Measurements from ENCODE around the gene NADK. TPM values are rescaled to one million over a fixed set of nuclear protein-coding genes. Genes with fewer than 3 reads are reported as not detected.
"Not testable (repeated sequence)": the region's sequence is repeated elsewhere in the genome, so short reads cannot be mapped to it uniquely, and the experiment has no call there.

NADK gene
- total RNA-seq, 1 experiment from 2014 or later: 92.2 TPM

- CTCF ChIA-PET; H3K27me3 Mint-ChIP-seq (ENCODE audit: unreplicated experiment); H3K9me3 Mint-ChIP-seq (ENCODE audit: low read depth, unreplicated experiment); BruUV-seq (replicated peaks); H3K27ac Mint-ChIP-seq (ENCODE audit: unreplicated experiment); intact Hi-C loops (cut with micrococcal nuclease; ENCODE audit: unreplicated experiment); H3K4me1 Mint-ChIP-seq (ENCODE audit: low read depth, unreplicated experiment); DNase-seq; H3K4me3 Mint-ChIP-seq (ENCODE audit: low read depth, unreplicated experiment): not testable (repeated sequence)
- peaks cover 12% of the 10 kb centered on the region for H3K36me3 Mint-ChIP-seq (ENCODE audit: insufficient read depth, unreplicated experiment)
Measured at GRCh38 chr1:1741013-1741412, 37.3 kb downstream of the NADK start.

GRCh38 chr1:1738799-1739337, 39.4 kb downstream of the NADK start:
- H3K27ac Mint-ChIP-seq (ENCODE audit: unreplicated experiment); H3K9me3 Mint-ChIP-seq (ENCODE audit: low read depth, unreplicated experiment); H3K4me3 Mint-ChIP-seq (ENCODE audit: low read depth, unreplicated experiment); DNase-seq; H3K27me3 Mint-ChIP-seq (ENCODE audit: unreplicated experiment); BruUV-seq (replicated peaks); intact Hi-C loops (cut with micrococcal nuclease; ENCODE audit: unreplicated experiment); H3K4me1 Mint-ChIP-seq (ENCODE audit: low read depth, unreplicated experiment); CTCF ChIA-PET: not testable (repeated sequence)
- H3K36me3 Mint-ChIP-seq (ENCODE audit: insufficient read depth, unreplicated experiment): peaks cover 12% of the 10 kb centered on the region

DNA sequence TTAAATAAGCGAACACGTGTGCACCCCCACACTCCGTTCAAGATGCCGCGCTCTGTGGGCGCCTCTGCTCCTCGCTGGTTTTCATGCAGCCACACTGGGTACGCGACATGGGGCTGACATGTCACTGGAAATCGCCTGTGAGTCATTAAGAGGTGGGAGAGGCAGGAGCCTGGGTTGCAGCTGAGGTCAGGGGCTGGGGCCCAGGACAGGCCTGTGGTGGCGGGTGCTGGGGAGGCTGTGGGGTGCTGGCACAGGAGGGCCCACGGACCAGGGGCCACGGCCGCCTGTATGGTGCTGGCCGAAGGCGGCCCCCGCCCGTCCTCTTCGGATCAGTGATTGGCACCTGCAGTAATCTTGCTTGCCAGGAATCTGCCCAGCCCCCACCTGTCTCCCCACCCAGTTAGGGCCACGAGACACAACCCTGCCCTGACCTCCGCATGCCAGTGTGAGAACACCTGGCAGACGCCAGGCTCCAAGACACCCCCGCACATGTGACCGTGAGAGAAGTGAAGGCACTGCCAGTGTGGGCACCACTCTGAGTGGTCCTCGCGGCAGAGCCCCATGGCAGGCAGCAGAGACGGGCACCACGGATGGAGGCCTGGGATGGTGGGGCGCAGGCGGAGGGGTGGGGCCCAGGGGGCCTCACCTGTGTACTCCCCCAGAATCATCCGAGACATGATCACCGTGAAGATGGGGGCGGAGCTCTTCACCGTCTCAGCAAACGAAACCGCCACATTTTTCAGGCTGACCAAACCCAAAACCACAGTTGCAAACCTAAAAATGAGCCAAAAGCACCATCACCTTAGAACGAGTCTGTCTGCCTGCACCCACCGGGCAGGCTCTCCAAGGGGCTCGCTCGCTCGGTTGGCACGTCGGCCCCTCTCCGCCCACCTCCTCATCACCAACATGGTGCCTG, 40.3 kb downstream of the NADK start:
- H3K4me1 Mint-ChIP-seq (ENCODE audit: low read depth, unreplicated experiment); DNase-seq; H3K9me3 Mint-ChIP-seq (ENCODE audit: low read depth, unreplicated experiment); H3K4me3 Mint-ChIP-seq (ENCODE audit: low read depth, unreplicated experiment); CTCF ChIA-PET; H3K27me3 Mint-ChIP-seq (ENCODE audit: unreplicated experiment); BruUV-seq (replicated peaks); H3K27ac Mint-ChIP-seq (ENCODE audit: unreplicated experiment); intact Hi-C loops (cut with micrococcal nuclease; ENCODE audit: unreplicated experiment): not testable (repeated sequence)
- peaks cover 12% of the 10 kb centered on the region for H3K36me3 Mint-ChIP-seq (ENCODE audit: insufficient read depth, unreplicated experiment)

DNA sequence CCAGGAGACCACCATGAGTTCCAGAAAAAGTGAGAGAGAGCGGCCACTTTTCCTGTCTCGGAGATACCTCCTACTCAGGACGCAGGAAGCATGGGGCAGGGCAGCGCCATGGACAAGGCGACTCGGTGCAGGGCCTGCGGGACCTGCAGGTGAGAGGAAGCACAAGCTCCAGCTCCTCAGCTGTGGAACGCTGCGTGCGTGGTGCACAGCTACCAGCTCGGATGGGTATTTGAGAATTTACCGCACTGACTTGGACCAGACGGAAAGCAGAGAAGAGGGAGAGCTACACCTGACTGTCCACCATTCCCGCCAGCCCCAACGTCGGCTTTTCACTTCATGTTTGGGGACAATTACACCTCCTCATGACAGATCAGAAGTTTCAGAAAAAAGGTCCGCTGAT, 45.9 kb downstream of the NADK start:
- Mint-ChIP-seq H3K4me3 (ENCODE audit: low read depth, unreplicated experiment) (no peak overlapping the region), H3K27ac (ENCODE audit: unreplicated experiment) (no peak overlapping the region), H3K27me3 (ENCODE audit: unreplicated experiment) (no peaks in the 10 kb centered on the region), H3K36me3 (ENCODE audit: insufficient read depth, unreplicated experiment) (peaks cover 16% of the 10 kb centered on the region), H3K4me1 (ENCODE audit: low read depth, unreplicated experiment) (no peaks in the 10 kb centered on the region), H3K9me3 (ENCODE audit: low read depth, unreplicated experiment) (no peaks in the 10 kb centered on the region)
- no TSS peak for BruUV-seq (replicated peaks)
- CTCF ChIA-PET: no interaction called here
- no peak for DNase-seq
- TF ChIP-seq CTCF (IDR thresholded peaks at IDR 0.05; ENCODE audit: unreplicated experiment): no peak
- intact Hi-C loops (cut with micrococcal nuclease; ENCODE audit: unreplicated experiment): no loop called here

GRCh38 chr1:1730870-1731269, 47.4 kb downstream of the NADK start:
- Mint-ChIP-seq H3K36me3 (ENCODE audit: insufficient read depth, unreplicated experiment) (peaks cover 12% of the 10 kb centered on the region), H3K4me3 (ENCODE audit: low read depth, unreplicated experiment) (no peak overlapping the region), H3K27ac (ENCODE audit: unreplicated experiment) (no peak overlapping the region), H3K27me3 (ENCODE audit: unreplicated experiment) (no peaks in the 10 kb centered on the region), H3K4me1 (ENCODE audit: low read depth, unreplicated experiment) (no peaks in the 10 kb centered on the region), H3K9me3 (ENCODE audit: low read depth, unreplicated experiment) (no peaks in the 10 kb centered on the region)
- CTCF ChIA-PET: no interaction called here
- no peak for TF ChIP-seq CTCF (IDR thresholded peaks at IDR 0.05; ENCODE audit: unreplicated experiment)
- intact Hi-C loops (cut with micrococcal nuclease; ENCODE audit: unreplicated experiment): no loop called here
- DNase-seq: no peak
- BruUV-seq (replicated peaks): no TSS peak

- H3K27ac Mint-ChIP-seq (ENCODE audit: unreplicated experiment); BruUV-seq (replicated peaks); H3K4me1 Mint-ChIP-seq (ENCODE audit: low read depth, unreplicated experiment); H3K27me3 Mint-ChIP-seq (ENCODE audit: unreplicated experiment); H3K4me3 Mint-ChIP-seq (ENCODE audit: low read depth, unreplicated experiment); H3K9me3 Mint-ChIP-seq (ENCODE audit: low read depth, unreplicated experiment); CTCF ChIA-PET; intact Hi-C loops (cut with micrococcal nuclease; ENCODE audit: unreplicated experiment); DNase-seq: not testable (repeated sequence)
- H3K36me3 Mint-ChIP-seq (ENCODE audit: insufficient read depth, unreplicated experiment): peaks cover 12% of the 10 kb centered on the region
Measured at GRCh38 chr1:1730230-1730629, 48.0 kb downstream of the NADK start.

- H3K27ac Mint-ChIP-seq (ENCODE audit: unreplicated experiment); CTCF ChIA-PET; H3K9me3 Mint-ChIP-seq (ENCODE audit: low read depth, unreplicated experiment); H3K4me1 Mint-ChIP-seq (ENCODE audit: low read depth, unreplicated experiment); H3K27me3 Mint-ChIP-seq (ENCODE audit: unreplicated experiment); BruUV-seq (replicated peaks); H3K4me3 Mint-ChIP-seq (ENCODE audit: low read depth, unreplicated experiment); DNase-seq; intact Hi-C loops (cut with micrococcal nuclease; ENCODE audit: unreplicated experiment): not testable (repeated sequence)
- peaks cover 16% of the 10 kb centered on the region for H3K36me3 Mint-ChIP-seq (ENCODE audit: insufficient read depth, unreplicated experiment)
Measured at GRCh38 chr1:1729116-1729816, 49.0 kb downstream of the NADK start.

- H3K9me3 Mint-ChIP-seq (ENCODE audit: low read depth, unreplicated experiment); intact Hi-C loops (cut with micrococcal nuclease; ENCODE audit: unreplicated experiment); H3K27ac Mint-ChIP-seq (ENCODE audit: unreplicated experiment); BruUV-seq (replicated peaks); DNase-seq; H3K4me1 Mint-ChIP-seq (ENCODE audit: low read depth, unreplicated experiment); H3K4me3 Mint-ChIP-seq (ENCODE audit: low read depth, unreplicated experiment); H3K27me3 Mint-ChIP-seq (ENCODE audit: unreplicated experiment); CTCF ChIA-PET: not testable (repeated sequence)
- H3K36me3 Mint-ChIP-seq (ENCODE audit: insufficient read depth, unreplicated experiment): peaks cover 21% of the 10 kb centered on the region
Measured at GRCh38 chr1:1728308-1729005, 49.8 kb downstream of the NADK start.

Data from Calu3 (cell line).